GM23338 (cell line): ENCODE measurements around the gene ELFN2. TPM values are rescaled to one million over a fixed set of nuclear protein-coding genes. Genes with fewer than 3 reads are reported as not detected.

Experiments used
- ATAC-seq: fragments of 200-7000 bp; cut with Tn5 transposase; 3 replicates; pipeline ENCODE4 v1.9.1; 2020
- DNase-seq: peaks from one replicate; pipeline ENCODE4 v3.0.0-alpha.2; 2015; ENCODE audit warnings: low spot score
- H2AFZ ChIP-seq: fragments of 200-600 bp; sonication (generic); 2 replicates; pipeline ENCODE4 v1.8.0; 2016; ENCODE audit warnings: antibody characterized with exemption, mild to moderate bottlenecking, moderate library complexity
- H3F3A ChIP-seq: fragments of 200-600 bp; sonication (generic); replicated peaks from 2 replicates; pipeline ENCODE4 v1.8.0; 2017; ENCODE audit warnings: antibody characterized with exemption, mixed run types, low read depth
- H3K27ac ChIP-seq: fragments of 200-600 bp; sonication (generic); 2 replicates; pipeline ENCODE4 v1.6.1; 2016; ENCODE audit warnings: low read depth
- H3K27me3 ChIP-seq: fragments of 200-600 bp; sonication (generic); 2 replicates; pipeline ENCODE4 v1.8.0; 2016; ENCODE audit warnings: mild to moderate bottlenecking, mixed run types, moderate library complexity; ENCODE audit not compliant: insufficient read depth
- H3K36me3 ChIP-seq: fragments of 200-600 bp; sonication (generic); 2 replicates; pipeline ENCODE4 v1.8.0; 2016; ENCODE audit warnings: mild to moderate bottlenecking; ENCODE audit not compliant: insufficient read depth
- H3K4me1 ChIP-seq: fragments of 200-600 bp; sonication (generic); 2 replicates; pipeline ENCODE4 v1.8.0; 2016; ENCODE audit warnings: mild to moderate bottlenecking, moderate library complexity; ENCODE audit not compliant: insufficient read depth
- H3K4me2 ChIP-seq: fragments of 200-600 bp; sonication (generic); 2 replicates; pipeline ENCODE4 v1.7.1; 2017; ENCODE audit warnings: mixed run types
- H3K4me3 ChIP-seq: fragments of 200-600 bp; sonication (generic); 2 replicates; pipeline ENCODE4 v1.6.1; 2016; ENCODE audit warnings: mixed run types
- H3K79me2 ChIP-seq: fragments of 200-600 bp; sonication (generic); replicated peaks from 2 replicates; pipeline ENCODE4 v1.8.0; 2017; ENCODE audit warnings: mild to moderate bottlenecking; ENCODE audit not compliant: insufficient read depth
- H3K9me2 ChIP-seq: fragments of 200-600 bp; sonication (generic); 2 replicates; pipeline ENCODE4 v1.8.0; 2017; ENCODE audit not compliant: insufficient read depth
- H4K20me1 ChIP-seq: fragments of 200-600 bp; sonication (generic); replicated peaks from 2 replicates; pipeline ENCODE4 v1.8.0; 2017; ENCODE audit warnings: mild to moderate bottlenecking; ENCODE audit not compliant: insufficient read depth
- H3K27ac Mint-ChIP-seq: 2 replicates; pipeline ENCODE4 v1.8.0; 2020; ENCODE audit warnings: inconsistent platforms, mild to moderate bottlenecking, moderate library complexity, mixed read lengths
- H3K27me3 Mint-ChIP-seq: 3 replicates; pipeline ENCODE4 v1.8.0; 2022; ENCODE audit warnings: low read depth, mild to moderate bottlenecking, moderate library complexity, mixed read lengths, inconsistent platforms; ENCODE audit not compliant: insufficient read depth, poor library complexity
- H3K36me3 Mint-ChIP-seq: 3 replicates; pipeline ENCODE4 v1.8.0; 2021; ENCODE audit warnings: low read depth, mild to moderate bottlenecking, inconsistent platforms, moderate library complexity, mixed read lengths
- H3K4me1 Mint-ChIP-seq: 3 replicates; pipeline ENCODE4 v1.8.0; 2020; ENCODE audit warnings: mild to moderate bottlenecking, inconsistent platforms, mixed read lengths
- H3K4me3 Mint-ChIP-seq: 3 replicates; pipeline ENCODE4 v1.8.0; 2021; ENCODE audit warnings: moderate library complexity, mild to moderate bottlenecking, inconsistent platforms, mixed read lengths
- H3K9me3 Mint-ChIP-seq: 3 replicates; pipeline ENCODE4 v1.8.0; 2020; ENCODE audit warnings: moderate library complexity, mild to moderate bottlenecking, inconsistent platforms, mixed read lengths
- CREB1 ChIP-seq: fragments of 250-450 bp; sonication (Bioruptor Pico); IDR thresholded peaks from 2 replicates; pipeline ENCODE4 v1.5.0; 2020; ENCODE audit warnings: low read depth, mild to moderate bottlenecking, moderate library complexity
- JUNB ChIP-seq: IDR thresholded peaks from one replicate; pipeline ENCODE4 v1.6.1; 2016; ENCODE audit warnings: antibody characterized with exemption; ENCODE audit not compliant: unreplicated experiment
- NANOG ChIP-seq: IDR thresholded peaks from 2 replicates; pipeline ENCODE4 v1.6.1; 2016; ENCODE audit warnings: antibody characterized with exemption, borderline replicate concordance
- polyA plus RNA-seq: library from polyadenylated mRNA; unstranded; fragments of >200 nt; fragmentation: Nextera tagmentation; extraction: Ambion mirVana; gene quantifications from 2 replicates; pipeline ENCODE4 v1.2.1, GENCODE V29; 2016
- total RNA-seq: library from RNA; depleted of rRNA; stranded (reverse); fragments of >200 nt; shearing (Covaris generic); gene quantifications from 2 replicates; pipeline ENCODE4 v1.2.3, GENCODE V29; 2014
- TF ChIP-seq, protein P1 (sequence below): fragments of 250-450 bp; sonication (Bioruptor Pico); IDR thresholded peaks from 2 replicates; pipeline ENCODE4 v1.5.0; 2020; ENCODE audit warnings: mild to moderate bottlenecking, moderate library complexity
- TF ChIP-seq, protein P2 (sequence below): IDR thresholded peaks from one replicate; pipeline ENCODE4 v1.6.1; 2018; ENCODE audit warnings: antibody characterized with exemption; ENCODE audit not compliant: unreplicated experiment
- TF ChIP-seq, protein P3 (sequence below): IDR thresholded peaks from 2 replicates; pipeline ENCODE4 v1.6.1; 2016; ENCODE audit warnings: antibody characterized with exemption

The ELFN2 gene
- total and polyA plus RNA-seq, 2 experiments from 2014 or later = 0.18 to 0.35 TPM

DNA sequence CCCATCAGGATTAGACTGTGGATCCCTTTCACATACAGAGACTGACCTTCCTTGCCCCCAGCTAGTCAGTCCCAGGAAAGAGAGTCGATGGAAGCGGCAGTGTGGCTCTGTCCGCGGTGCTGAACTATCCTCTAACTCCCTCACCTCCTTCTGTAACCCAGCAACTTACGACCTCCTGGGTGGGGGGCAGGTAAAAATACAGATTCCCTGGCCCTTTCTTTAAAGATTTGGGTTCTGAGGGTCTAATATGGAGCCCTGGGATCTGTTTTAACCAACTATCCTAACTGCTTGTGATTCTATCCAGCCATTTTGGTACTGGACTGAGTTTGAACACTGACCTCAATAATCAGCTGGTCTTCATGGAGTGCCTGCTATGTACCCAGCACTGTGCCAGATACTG is 35.7 kb upstream of the ELFN2 start:
- ATAC-seq (peak; percentile 91), DNase-seq (peak; percentile 88)
- H3K27me3 ChIP-seq = no peaks in the 10 kb centered on the region
- H4K20me1 ChIP-seq = no peaks in the 10 kb centered on the region
- H3K27ac Mint-ChIP-seq = no peak overlapping the region
- H3K27me3 Mint-ChIP-seq = peaks cover 10% of the 10 kb centered on the region
- H3K9me3 Mint-ChIP-seq = no peaks in the 10 kb centered on the region
- H3K36me3 ChIP-seq = no peaks in the 10 kb centered on the region
- no peak overlapping the region for H3K4me3 Mint-ChIP-seq
- no peak overlapping the region for H3K4me3 ChIP-seq
- no peaks in the 10 kb centered on the region for H3K9me2 ChIP-seq
- no peak overlapping the region for H3K4me2 ChIP-seq
- H3K79me2 ChIP-seq = no peaks in the 10 kb centered on the region
- no peaks in the 10 kb centered on the region for H3F3A ChIP-seq
- no peaks in the 10 kb centered on the region for H3K36me3 Mint-ChIP-seq
- no peak overlapping the region for H2AFZ ChIP-seq
- TF ChIP-seq, protein P1, sequence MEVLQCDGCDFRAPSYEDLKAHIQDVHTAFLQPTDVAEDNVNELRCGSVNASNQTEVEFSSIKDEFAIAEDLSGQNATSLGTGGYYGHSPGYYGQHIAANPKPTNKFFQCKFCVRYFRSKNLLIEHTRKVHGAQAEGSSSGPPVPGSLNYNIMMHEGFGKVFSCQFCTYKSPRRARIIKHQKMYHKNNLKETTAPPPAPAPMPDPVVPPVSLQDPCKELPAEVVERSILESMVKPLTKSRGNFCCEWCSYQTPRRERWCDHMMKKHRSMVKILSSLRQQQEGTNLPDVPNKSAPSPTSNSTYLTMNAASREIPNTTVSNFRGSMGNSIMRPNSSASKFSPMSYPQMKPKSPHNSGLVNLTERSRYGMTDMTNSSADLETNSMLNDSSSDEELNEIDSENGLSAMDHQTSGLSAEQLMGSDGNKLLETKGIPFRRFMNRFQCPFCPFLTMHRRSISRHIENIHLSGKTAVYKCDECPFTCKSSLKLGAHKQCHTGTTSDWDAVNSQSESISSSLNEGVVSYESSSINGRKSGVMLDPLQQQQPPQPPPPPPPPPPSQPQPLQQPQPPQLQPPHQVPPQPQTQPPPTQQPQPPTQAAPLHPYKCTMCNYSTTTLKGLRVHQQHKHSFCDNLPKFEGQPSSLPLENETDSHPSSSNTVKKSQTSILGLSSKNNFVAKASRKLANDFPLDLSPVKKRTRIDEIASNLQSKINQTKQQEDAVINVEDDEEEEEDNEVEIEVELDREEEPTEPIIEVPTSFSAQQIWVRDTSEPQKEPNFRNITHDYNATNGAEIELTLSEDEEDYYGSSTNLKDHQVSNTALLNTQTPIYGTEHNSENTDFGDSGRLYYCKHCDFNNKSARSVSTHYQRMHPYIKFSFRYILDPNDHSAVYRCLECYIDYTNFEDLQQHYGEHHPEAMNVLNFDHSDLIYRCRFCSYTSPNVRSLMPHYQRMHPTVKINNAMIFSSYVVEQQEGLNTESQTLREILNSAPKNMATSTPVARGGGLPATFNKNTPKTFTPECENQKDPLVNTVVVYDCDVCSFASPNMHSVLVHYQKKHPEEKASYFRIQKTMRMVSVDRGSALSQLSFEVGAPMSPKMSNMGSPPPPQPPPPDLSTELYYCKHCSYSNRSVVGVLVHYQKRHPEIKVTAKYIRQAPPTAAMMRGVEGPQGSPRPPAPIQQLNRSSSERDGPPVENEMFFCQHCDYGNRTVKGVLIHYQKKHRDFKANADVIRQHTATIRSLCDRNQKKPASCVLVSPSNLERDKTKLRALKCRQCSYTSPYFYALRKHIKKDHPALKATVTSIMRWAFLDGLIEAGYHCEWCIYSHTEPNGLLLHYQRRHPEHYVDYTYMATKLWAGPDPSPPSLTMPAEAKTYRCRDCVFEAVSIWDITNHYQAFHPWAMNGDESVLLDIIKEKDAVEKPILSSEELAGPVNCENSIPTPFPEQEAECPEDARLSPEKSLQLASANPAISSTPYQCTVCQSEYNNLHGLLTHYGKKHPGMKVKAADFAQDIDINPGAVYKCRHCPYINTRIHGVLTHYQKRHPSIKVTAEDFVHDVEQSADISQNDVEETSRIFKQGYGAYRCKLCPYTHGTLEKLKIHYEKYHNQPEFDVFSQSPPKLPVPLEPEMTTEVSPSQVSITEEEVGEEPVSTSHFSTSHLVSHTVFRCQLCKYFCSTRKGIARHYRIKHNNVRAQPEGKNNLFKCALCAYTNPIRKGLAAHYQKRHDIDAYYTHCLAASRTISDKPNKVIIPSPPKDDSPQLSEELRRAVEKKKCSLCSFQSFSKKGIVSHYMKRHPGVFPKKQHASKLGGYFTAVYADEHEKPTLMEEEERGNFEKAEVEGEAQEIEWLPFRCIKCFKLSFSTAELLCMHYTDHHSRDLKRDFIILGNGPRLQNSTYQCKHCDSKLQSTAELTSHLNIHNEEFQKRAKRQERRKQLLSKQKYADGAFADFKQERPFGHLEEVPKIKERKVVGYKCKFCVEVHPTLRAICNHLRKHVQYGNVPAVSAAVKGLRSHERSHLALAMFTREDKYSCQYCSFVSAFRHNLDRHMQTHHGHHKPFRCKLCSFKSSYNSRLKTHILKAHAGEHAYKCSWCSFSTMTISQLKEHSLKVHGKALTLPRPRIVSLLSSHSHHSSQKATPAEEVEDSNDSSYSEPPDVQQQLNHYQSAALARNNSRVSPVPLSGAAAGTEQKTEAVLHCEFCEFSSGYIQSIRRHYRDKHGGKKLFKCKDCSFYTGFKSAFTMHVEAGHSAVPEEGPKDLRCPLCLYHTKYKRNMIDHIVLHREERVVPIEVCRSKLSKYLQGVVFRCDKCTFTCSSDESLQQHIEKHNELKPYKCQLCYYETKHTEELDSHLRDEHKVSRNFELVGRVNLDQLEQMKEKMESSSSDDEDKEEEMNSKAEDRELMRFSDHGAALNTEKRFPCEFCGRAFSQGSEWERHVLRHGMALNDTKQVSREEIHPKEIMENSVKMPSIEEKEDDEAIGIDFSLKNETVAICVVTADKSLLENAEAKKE = no peak
- TF ChIP-seq JUNB = no peak
- no peak for TF ChIP-seq CREB1
- TF ChIP-seq, protein P2, sequence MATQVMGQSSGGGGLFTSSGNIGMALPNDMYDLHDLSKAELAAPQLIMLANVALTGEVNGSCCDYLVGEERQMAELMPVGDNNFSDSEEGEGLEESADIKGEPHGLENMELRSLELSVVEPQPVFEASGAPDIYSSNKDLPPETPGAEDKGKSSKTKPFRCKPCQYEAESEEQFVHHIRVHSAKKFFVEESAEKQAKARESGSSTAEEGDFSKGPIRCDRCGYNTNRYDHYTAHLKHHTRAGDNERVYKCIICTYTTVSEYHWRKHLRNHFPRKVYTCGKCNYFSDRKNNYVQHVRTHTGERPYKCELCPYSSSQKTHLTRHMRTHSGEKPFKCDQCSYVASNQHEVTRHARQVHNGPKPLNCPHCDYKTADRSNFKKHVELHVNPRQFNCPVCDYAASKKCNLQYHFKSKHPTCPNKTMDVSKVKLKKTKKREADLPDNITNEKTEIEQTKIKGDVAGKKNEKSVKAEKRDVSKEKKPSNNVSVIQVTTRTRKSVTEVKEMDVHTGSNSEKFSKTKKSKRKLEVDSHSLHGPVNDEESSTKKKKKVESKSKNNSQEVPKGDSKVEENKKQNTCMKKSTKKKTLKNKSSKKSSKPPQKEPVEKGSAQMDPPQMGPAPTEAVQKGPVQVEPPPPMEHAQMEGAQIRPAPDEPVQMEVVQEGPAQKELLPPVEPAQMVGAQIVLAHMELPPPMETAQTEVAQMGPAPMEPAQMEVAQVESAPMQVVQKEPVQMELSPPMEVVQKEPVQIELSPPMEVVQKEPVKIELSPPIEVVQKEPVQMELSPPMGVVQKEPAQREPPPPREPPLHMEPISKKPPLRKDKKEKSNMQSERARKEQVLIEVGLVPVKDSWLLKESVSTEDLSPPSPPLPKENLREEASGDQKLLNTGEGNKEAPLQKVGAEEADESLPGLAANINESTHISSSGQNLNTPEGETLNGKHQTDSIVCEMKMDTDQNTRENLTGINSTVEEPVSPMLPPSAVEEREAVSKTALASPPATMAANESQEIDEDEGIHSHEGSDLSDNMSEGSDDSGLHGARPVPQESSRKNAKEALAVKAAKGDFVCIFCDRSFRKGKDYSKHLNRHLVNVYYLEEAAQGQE = peak; percentile 89
- no peak for TF ChIP-seq NANOG
- TF ChIP-seq, protein P3, sequence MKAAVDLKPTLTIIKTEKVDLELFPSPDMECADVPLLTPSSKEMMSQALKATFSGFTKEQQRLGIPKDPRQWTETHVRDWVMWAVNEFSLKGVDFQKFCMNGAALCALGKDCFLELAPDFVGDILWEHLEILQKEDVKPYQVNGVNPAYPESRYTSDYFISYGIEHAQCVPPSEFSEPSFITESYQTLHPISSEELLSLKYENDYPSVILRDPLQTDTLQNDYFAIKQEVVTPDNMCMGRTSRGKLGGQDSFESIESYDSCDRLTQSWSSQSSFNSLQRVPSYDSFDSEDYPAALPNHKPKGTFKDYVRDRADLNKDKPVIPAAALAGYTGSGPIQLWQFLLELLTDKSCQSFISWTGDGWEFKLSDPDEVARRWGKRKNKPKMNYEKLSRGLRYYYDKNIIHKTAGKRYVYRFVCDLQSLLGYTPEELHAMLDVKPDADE = no peak
- H3K4me1 ChIP-seq = no peaks in the 10 kb centered on the region
- H3K4me1 Mint-ChIP-seq = peaks cover 3% of the 10 kb centered on the region
- no peak overlapping the region for H3K27ac ChIP-seq
